DND-41 (cell line): Measurements from ENCODE around the gene ZBTB42.

Source experiments
- ATAC-seq: fragments of 200-7000 bp; cut with Tn5 transposase; 3 replicates; pipeline ENCODE4 v1.9.1; 2021; ENCODE audit warnings: low read depth; ENCODE audit not compliant: insufficient read depth
- DNase-seq: peaks from one replicate; pipeline ENCODE4 v3.0.0-alpha.2; 2020
- H2AFZ ChIP-seq: 2 replicates; pipeline ENCODE4 v1.6.0; 2012; ENCODE audit warnings: low read depth, low read length
- H3K27ac ChIP-seq: 2 replicates; pipeline ENCODE4 v1.5.1; 2012; ENCODE audit warnings: low read length, inconsistent platforms
- H3K27me3 ChIP-seq: fragments of 200-600 bp; sonication (generic); 2 replicates; pipeline ENCODE4 v1.6.0; 2012; ENCODE audit warnings: low read length, mild to moderate bottlenecking, inconsistent platforms; ENCODE audit not compliant: insufficient read depth, poor library complexity
- H3K36me3 ChIP-seq: 2 replicates; pipeline ENCODE4 v1.5.1; 2012; ENCODE audit warnings: low read length, inconsistent platforms; ENCODE audit not compliant: insufficient read depth
- H3K4me1 ChIP-seq: 2 replicates; pipeline ENCODE4 v1.5.1; 2012; ENCODE audit warnings: mild to moderate bottlenecking, low read length; ENCODE audit not compliant: insufficient read depth
- H3K4me2 ChIP-seq: 2 replicates; pipeline ENCODE4 v1.6.0; 2012; ENCODE audit warnings: mild to moderate bottlenecking, moderate library complexity, low read length, inconsistent platforms; ENCODE audit not compliant: insufficient read depth
- H3K4me3 ChIP-seq, 2 experiments: fragments of 200-600 bp in 1 of 2; shearing (Covaris generic) in 1 of 2; 2 replicates each; pipeline ENCODE4 v1.5.1; 2012 to 2016; ENCODE audit warnings: inconsistent platforms in 2 of 2, low read length in 2 of 2, mild to moderate bottlenecking in 2 of 2, low read depth in 1 of 2, moderate library complexity in 1 of 2
- H3K79me2 ChIP-seq: 2 replicates; pipeline ENCODE4 v1.6.0; 2012; ENCODE audit warnings: low read length, inconsistent platforms; ENCODE audit not compliant: insufficient read depth
- H3K9ac ChIP-seq: 2 replicates; pipeline ENCODE4 v1.6.0; 2012; ENCODE audit warnings: low read depth, mild to moderate bottlenecking, inconsistent platforms, low read length, moderate library complexity
- H3K9me3 ChIP-seq: 2 replicates; pipeline ENCODE4 v1.5.1; 2012; ENCODE audit warnings: low read length, moderate library complexity, mild to moderate bottlenecking, inconsistent platforms; ENCODE audit not compliant: insufficient read depth, severe bottlenecking
- H4K20me1 ChIP-seq: 2 replicates; pipeline ENCODE4 v1.6.0; 2012; ENCODE audit warnings: low read length; ENCODE audit not compliant: insufficient read depth
- EZH2 ChIP-seq: IDR thresholded peaks from 3 replicates; pipeline ENCODE4 v1.6.1; 2012; ENCODE audit warnings: borderline replicate concordance, low read depth, mild to moderate bottlenecking, moderate library complexity, low read length, inconsistent platforms; ENCODE audit not compliant: severe bottlenecking
- TF ChIP-seq, protein P1 (sequence below): IDR thresholded peaks from 2 replicates; pipeline ENCODE4 v1.5.1; 2012; ENCODE audit warnings: borderline replicate concordance, low read length, moderate library complexity, mild to moderate bottlenecking; ENCODE audit not compliant: poor library complexity, severe bottlenecking; ENCODE audit errors: extremely low read depth

The ZBTB42 gene

GRCh38 chr14:104772707-104773504, 28.0 kb upstream of the ZBTB42 start:
- ATAC-seq (no peak), DNase-seq (no peak)
- peaks cover 94% of the 10 kb centered on the region for H3K36me3 ChIP-seq
- no peaks in the 10 kb centered on the region for H3K27me3 ChIP-seq
- H3K9me3 ChIP-seq = no peaks in the 10 kb centered on the region
- H3K4me2 ChIP-seq = no peak overlapping the region
- H3K4me3 ChIP-seq = no peak overlapping the region
- TF ChIP-seq, protein P1, sequence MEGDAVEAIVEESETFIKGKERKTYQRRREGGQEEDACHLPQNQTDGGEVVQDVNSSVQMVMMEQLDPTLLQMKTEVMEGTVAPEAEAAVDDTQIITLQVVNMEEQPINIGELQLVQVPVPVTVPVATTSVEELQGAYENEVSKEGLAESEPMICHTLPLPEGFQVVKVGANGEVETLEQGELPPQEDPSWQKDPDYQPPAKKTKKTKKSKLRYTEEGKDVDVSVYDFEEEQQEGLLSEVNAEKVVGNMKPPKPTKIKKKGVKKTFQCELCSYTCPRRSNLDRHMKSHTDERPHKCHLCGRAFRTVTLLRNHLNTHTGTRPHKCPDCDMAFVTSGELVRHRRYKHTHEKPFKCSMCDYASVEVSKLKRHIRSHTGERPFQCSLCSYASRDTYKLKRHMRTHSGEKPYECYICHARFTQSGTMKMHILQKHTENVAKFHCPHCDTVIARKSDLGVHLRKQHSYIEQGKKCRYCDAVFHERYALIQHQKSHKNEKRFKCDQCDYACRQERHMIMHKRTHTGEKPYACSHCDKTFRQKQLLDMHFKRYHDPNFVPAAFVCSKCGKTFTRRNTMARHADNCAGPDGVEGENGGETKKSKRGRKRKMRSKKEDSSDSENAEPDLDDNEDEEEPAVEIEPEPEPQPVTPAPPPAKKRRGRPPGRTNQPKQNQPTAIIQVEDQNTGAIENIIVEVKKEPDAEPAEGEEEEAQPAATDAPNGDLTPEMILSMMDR = no peak
- no peak for TF ChIP-seq EZH2
- no peak overlapping the region for H2AFZ ChIP-seq
- H3K79me2 ChIP-seq = no peaks in the 10 kb centered on the region; the same call in 1 of the 2 replicates
- no peak overlapping the region for H3K9ac ChIP-seq
- peaks cover 72% of the 10 kb centered on the region for H4K20me1 ChIP-seq
- H3K4me1 ChIP-seq = peaks cover 8% of the 10 kb centered on the region
- no peak overlapping the region for H3K27ac ChIP-seq

DNA sequence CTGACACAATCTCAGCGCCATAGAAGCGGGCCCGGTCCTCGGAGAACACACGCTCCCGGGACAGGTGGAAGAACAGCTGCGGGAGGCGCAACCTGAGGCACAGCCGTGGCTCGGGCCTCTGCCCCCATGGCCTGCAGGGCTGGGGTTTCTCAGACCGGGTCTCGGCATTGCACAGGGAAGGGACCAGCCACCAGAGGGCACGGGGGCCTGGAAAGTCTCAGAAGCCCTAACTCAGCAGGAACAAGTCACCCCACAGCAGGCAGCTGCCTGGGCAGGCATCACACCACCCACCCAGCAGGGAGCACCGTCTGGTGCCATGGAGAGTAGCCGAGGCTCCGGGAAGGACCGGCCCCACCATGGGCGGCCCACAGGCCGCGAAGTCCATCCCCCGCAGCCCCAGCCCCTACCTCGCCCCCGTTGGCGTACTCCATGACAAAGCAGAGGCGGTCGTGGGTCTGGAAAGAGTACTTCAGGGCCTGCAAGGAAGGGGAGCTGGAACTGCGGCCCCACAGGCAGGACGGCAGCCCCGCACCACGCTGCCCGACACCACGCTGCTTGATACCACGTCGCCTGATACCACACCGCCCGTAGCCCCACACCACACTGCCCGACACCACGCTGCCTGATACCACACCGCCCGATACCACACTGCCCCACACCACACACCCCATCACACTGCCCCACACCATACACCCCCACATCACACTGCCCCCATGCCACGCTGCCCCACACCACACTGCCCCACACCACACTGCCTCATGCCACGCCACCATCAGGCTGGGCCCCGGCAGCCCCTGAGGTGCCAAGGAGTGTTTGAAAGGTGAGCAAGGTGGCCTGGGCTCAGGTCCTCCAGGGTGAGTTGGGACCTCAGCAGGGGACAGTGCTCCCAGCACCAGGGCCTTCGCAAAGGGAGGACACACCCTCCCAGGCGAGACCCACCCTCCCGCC, 27.1 kb upstream of the ZBTB42 start:
- ATAC-seq (no peak), DNase-seq (no peak)
- Histone ChIP-seq H3K79me2 (no peaks in the 10 kb centered on the region; the same call in 1 of the 2 replicates), H2AFZ (no peak overlapping the region), H3K4me1 (peaks cover 2% of the 10 kb centered on the region; the same call in 1 of the 2 replicates), H3K9ac (no peak overlapping the region), H3K27me3 (no peaks in the 10 kb centered on the region), H3K27ac (no peak overlapping the region), H3K9me3 (no peaks in the 10 kb centered on the region), H4K20me1 (peaks cover 79% of the 10 kb centered on the region), H3K4me3 (no peak overlapping the region), H3K36me3 (peaks cover 95% of the 10 kb centered on the region), H3K4me2 (no peak overlapping the region)
- TF ChIP-seq, protein P1 = no peak

GRCh38 chr14:104774453-104775072, 26.3 kb upstream of the ZBTB42 start:
- Histone ChIP-seq H3K9ac (no peak overlapping the region), H3K4me2 (no peak overlapping the region), H3K4me1 (no peaks in the 10 kb centered on the region), H4K20me1 (peaks cover 81% of the 10 kb centered on the region), H3K36me3 (peaks cover 99% of the 10 kb centered on the region), H3K4me3 (no peak overlapping the region), H3K27ac (no peak overlapping the region), H3K9me3 (no peaks in the 10 kb centered on the region), H3K27me3 (no peaks in the 10 kb centered on the region), H3K79me2 (peaks cover 5% of the 10 kb centered on the region), H2AFZ (no peak overlapping the region)
- DNase-seq = no peak
- ATAC-seq = no peak
- TF ChIP-seq, protein P1 = no peak
- no peak for TF ChIP-seq EZH2
